ENCODE data around the gene JMJD7.

- TF ChIP-seq POLR2A (IDR thresholded peaks at IDR 0.05) (no peak), CTCF (IDR thresholded peaks at IDR 0.05) (no peak)
Measured at GRCh38 chr15:41884458-41884857, 56.6 kb downstream of the JMJD7 start.

All from thyroid gland (tissue), 4 donors.